KOPT-K1 (cell line): ENCODE results near the gene CTSE.
"Not testable (repeated sequence)": the region's sequence is repeated elsewhere in the genome, so short reads cannot be mapped to it uniquely, and the experiment has no call there.

Source experiments
- H3K27ac ChIP-seq: fragments of 200-600 bp; sonication (generic); 2 replicates; pipeline ENCODE4 v1.5.1; 2016; ENCODE audit warnings: antibody characterized with exemption, mild to moderate bottlenecking, low read depth, low read length; ENCODE audit not compliant: poor library complexity, severe bottlenecking
- H3K36me3 ChIP-seq: fragments of 200-600 bp; sonication (generic); 2 replicates; pipeline ENCODE4 v1.5.1; 2017; ENCODE audit warnings: antibody characterized with exemption, mild to moderate bottlenecking, low read length, moderate library complexity; ENCODE audit not compliant: insufficient read depth
- H3K9me3 ChIP-seq: fragments of 200-600 bp; sonication (generic); 2 replicates; pipeline ENCODE4 v1.5.1; 2017; ENCODE audit warnings: antibody characterized with exemption, low read length, mild to moderate bottlenecking; ENCODE audit not compliant: insufficient read depth, poor library complexity, severe bottlenecking

The CTSE gene

GRCh38 chr1:206023695-206024094 lies at the start of gene CTSE:
TSS of gene CTSE (minus strand) at chr1:206023895. CDS start at chr1:206023791, 104 bp downstream.
- H3K36me3 ChIP-seq = no peaks in the 10 kb centered on the region
- H3K27ac ChIP-seq = no peak within 1 kb of the TSS

GRCh38 chr1:206070627-206071304 lies 47.1 kb upstream of the CTSE start:
- no peak overlapping the region for H3K27ac ChIP-seq
- no peaks in the 10 kb centered on the region for H3K36me3 ChIP-seq
- H3K9me3 ChIP-seq = no peaks in the 10 kb centered on the region

More at GRCh38 chr1:206023695-206024094, at the start of gene CTSE:
- H3K9me3 ChIP-seq = peaks cover 5% of the 10 kb centered on the region

- no peaks in the 10 kb centered on the region for H3K9me3 ChIP-seq
- no peak overlapping the region for H3K27ac ChIP-seq
- H3K36me3 ChIP-seq = no peaks in the 10 kb centered on the region
Observed at GRCh38 chr1:206068314-206068713, 44.6 kb upstream of the CTSE start.

GRCh38 chr1:206067486-206068227 lies 44.0 kb upstream of the CTSE start:
- no peaks in the 10 kb centered on the region for H3K36me3 ChIP-seq
- no peaks in the 10 kb centered on the region for H3K9me3 ChIP-seq
- no peak overlapping the region for H3K27ac ChIP-seq

GRCh38 chr1:206066479-206067171 lies 42.9 kb upstream of the CTSE start:
- no peak overlapping the region for H3K27ac ChIP-seq
- no peaks in the 10 kb centered on the region for H3K36me3 ChIP-seq
- H3K9me3 ChIP-seq = no peaks in the 10 kb centered on the region

- Histone ChIP-seq H3K27ac (no peak overlapping the region), H3K9me3 (no peaks in the 10 kb centered on the region), H3K36me3 (no peaks in the 10 kb centered on the region)
Observed at GRCh38 chr1:206065547-206066145, 42.0 kb upstream of the CTSE start.

- H3K36me3 ChIP-seq, H3K27ac ChIP-seq, H3K9me3 ChIP-seq: not testable (repeated sequence)
Observed at GRCh38 chr1:206064501-206064900, 40.8 kb upstream of the CTSE start.

- not testable (repeated sequence) for H3K9me3 ChIP-seq, H3K27ac ChIP-seq, H3K36me3 ChIP-seq
Observed at GRCh38 chr1:206064001-206064400, 40.3 kb upstream of the CTSE start.

GRCh38 chr1:206062464-206062863 lies 38.8 kb upstream of the CTSE start:
- no peaks in the 10 kb centered on the region for H3K36me3 ChIP-seq
- no peak overlapping the region for H3K27ac ChIP-seq
- no peaks in the 10 kb centered on the region for H3K9me3 ChIP-seq

- H3K36me3 ChIP-seq = no peaks in the 10 kb centered on the region
- no peak overlapping the region for H3K27ac ChIP-seq
- H3K9me3 ChIP-seq = no peaks in the 10 kb centered on the region
Observed at GRCh38 chr1:206060844-206061243, 37.1 kb upstream of the CTSE start.

- no peak overlapping the region for H3K27ac ChIP-seq
- H3K9me3 ChIP-seq = no peaks in the 10 kb centered on the region
- no peaks in the 10 kb centered on the region for H3K36me3 ChIP-seq
Observed at GRCh38 chr1:206059355-206059915, 35.7 kb upstream of the CTSE start.

- no peaks in the 10 kb centered on the region for H3K9me3 ChIP-seq
- H3K27ac ChIP-seq = no peak overlapping the region
Observed at GRCh38 chr1:206058927-206059292, 35.2 kb upstream of the CTSE start.

GRCh38 chr1:206058289-206058926 lies 34.7 kb upstream of the CTSE start:
- not testable (repeated sequence) for H3K36me3 ChIP-seq, H3K9me3 ChIP-seq, H3K27ac ChIP-seq

More at GRCh38 chr1:206058927-206059292, 35.2 kb upstream of the CTSE start:
- H3K36me3 ChIP-seq = no peaks in the 10 kb centered on the region

- H3K36me3 ChIP-seq, H3K9me3 ChIP-seq, H3K27ac ChIP-seq: not testable (repeated sequence)
Observed at GRCh38 chr1:206055639-206056323, 32.1 kb upstream of the CTSE start.
